ENCODE data around the gene TNKS2.

DNA sequence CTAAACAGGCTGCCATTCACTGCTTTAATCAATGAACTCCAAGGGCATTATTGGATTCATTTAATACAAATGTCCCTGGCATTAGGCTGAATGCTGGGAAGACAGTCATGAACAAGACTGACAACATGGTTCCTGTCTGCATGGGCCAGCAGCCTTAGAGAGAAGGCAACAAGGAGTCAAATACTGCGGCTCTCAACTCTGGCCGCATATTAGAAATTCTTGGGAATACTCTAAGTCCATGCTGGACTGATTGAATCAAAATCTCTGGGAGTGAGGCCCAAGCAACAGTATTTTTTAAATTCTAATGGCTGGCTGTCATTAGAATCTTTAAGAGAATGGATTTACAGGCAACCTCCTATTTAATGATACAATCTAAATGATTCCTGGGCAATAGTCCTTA lies 76.9 kb downstream of the TNKS2 start:
- TF ChIP-seq, protein P1, sequence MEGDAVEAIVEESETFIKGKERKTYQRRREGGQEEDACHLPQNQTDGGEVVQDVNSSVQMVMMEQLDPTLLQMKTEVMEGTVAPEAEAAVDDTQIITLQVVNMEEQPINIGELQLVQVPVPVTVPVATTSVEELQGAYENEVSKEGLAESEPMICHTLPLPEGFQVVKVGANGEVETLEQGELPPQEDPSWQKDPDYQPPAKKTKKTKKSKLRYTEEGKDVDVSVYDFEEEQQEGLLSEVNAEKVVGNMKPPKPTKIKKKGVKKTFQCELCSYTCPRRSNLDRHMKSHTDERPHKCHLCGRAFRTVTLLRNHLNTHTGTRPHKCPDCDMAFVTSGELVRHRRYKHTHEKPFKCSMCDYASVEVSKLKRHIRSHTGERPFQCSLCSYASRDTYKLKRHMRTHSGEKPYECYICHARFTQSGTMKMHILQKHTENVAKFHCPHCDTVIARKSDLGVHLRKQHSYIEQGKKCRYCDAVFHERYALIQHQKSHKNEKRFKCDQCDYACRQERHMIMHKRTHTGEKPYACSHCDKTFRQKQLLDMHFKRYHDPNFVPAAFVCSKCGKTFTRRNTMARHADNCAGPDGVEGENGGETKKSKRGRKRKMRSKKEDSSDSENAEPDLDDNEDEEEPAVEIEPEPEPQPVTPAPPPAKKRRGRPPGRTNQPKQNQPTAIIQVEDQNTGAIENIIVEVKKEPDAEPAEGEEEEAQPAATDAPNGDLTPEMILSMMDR (IDR thresholded peaks at IDR 0.05 in 8 of 11, conservative IDR thresholded peaks at IDR 0.05 in 3 of 11): no peak
- TF ChIP-seq POLR2A (IDR thresholded peaks at IDR 0.05) (no peak), POLR2AphosphoS5 (IDR thresholded peaks at IDR 0.05) (no peak)
